ENCODE measurements around the gene GUCY1B1. TPM values are rescaled to one million over a fixed set of nuclear protein-coding genes. Genes with fewer than 3 reads are reported as not detected.

The GUCY1B1 gene
- total RNA-seq, 4 donors from 2014 or later: 44.2 to 101 (median 86.9) TPM

GRCh38 chr4:155773196-155773800 is 14.5 kb downstream of the GUCY1B1 start:
- Histone ChIP-seq H3K36me3 (peaks cover 0 to 11% of the 10 kb centered on the region in 2 donors), H3K4me1 (peaks cover 3 to 57% (median 6%) of the 10 kb centered on the region in 3 donors), H3K27me3 (no peaks in the 10 kb centered on the region), H3K27ac (peak overlapping the region; percentile 27 to 74 (median 40)), H3K4me3 (no peak overlapping the region), H3K9me3 (no peaks in the 10 kb centered on the region)
- ATAC-seq: no peak
- no peak for TF ChIP-seq POLR2A (IDR thresholded peaks at IDR 0.05)
- TF ChIP-seq POLR2AphosphoS5 (IDR thresholded peaks at IDR 0.05): peak; percentile 57
- no peak for TF ChIP-seq EP300 (IDR thresholded peaks at IDR 0.05)
- WGBS, 2 donors (ENCODE audit: low coverage in 1 of 2): 47 to 78% methylated on average over 2 to 4 of the region's 4 CpGs

GRCh38 chr4:155774033-155774432 is 15.2 kb downstream of the GUCY1B1 start:
- Histone ChIP-seq H3K4me1 (peaks cover 3 to 58% (median 13%) of the 10 kb centered on the region in 3 donors), H3K9me3 (no peaks in the 10 kb centered on the region), H3K27me3 (no peaks in the 10 kb centered on the region), H3K27ac (peak overlapping the region; percentile 1 to 74 (median 39)), H3K4me3 (no peak overlapping the region), H3K36me3 (peaks cover 0 to 11% of the 10 kb centered on the region in 2 donors)
- ATAC-seq: no peak
- WGBS, 2 donors (ENCODE audit: low coverage in 1 of 2): 44 to 57% methylated on average over 4 of the region's 4 CpGs
- TF ChIP-seq EP300 (IDR thresholded peaks at IDR 0.05) (no peak), CTCF (IDR thresholded peaks at IDR 0.05) (no peak), POLR2AphosphoS5 (IDR thresholded peaks at IDR 0.05) (no peak), POLR2A (IDR thresholded peaks at IDR 0.05) (no peak)

GRCh38 chr4:155777971-155778735 is 19.3 kb downstream of the GUCY1B1 start:
- WGBS, 2 donors (ENCODE audit: low coverage in 1 of 2): 16 to 19% methylated on average over 3 of the region's 3 CpGs
- Histone ChIP-seq H3K27ac (peak overlapping the region; percentile 39 to 74 (median 60)), H3K4me3 (no peak overlapping the region), H3K27me3 (no peaks in the 10 kb centered on the region), H3K4me1 (peaks cover 3 to 67% (median 17%) of the 10 kb centered on the region in 3 donors), H3K9me3 (no peaks in the 10 kb centered on the region), H3K36me3 (peaks cover 0 to 11% of the 10 kb centered on the region in 2 donors)
- ATAC-seq: peak; percentile 45
- no peak for TF ChIP-seq POLR2A (IDR thresholded peaks at IDR 0.05)
- peak; percentile 93 for TF ChIP-seq POLR2AphosphoS5 (IDR thresholded peaks at IDR 0.05)

GRCh38 chr4:155780775-155781174 is 22.0 kb downstream of the GUCY1B1 start:
- H3K4me1 ChIP-seq: peaks cover 3 to 68% (median 17%) of the 10 kb centered on the region in 3 donors
- whole genome bisulfite sequencing, 2 donors (ENCODE audit: low coverage in 1 of 2): 0 to 33% methylated on average over 1 of the region's 1 CpG
- H3K27me3 ChIP-seq: no peaks in the 10 kb centered on the region
- TF ChIP-seq POLR2A (IDR thresholded peaks at IDR 0.05) (no peak), POLR2AphosphoS5 (IDR thresholded peaks at IDR 0.05) (peak; percentile 52), CTCF (IDR thresholded peaks at IDR 0.05) (no peak)
- H3K27ac ChIP-seq: peak overlapping the region; percentile 15 to 74 (median 32)
- no peak overlapping the region for H3K4me3 ChIP-seq
- H3K9me3 ChIP-seq: no peaks in the 10 kb centered on the region
- peaks cover 0 to 2% of the 10 kb centered on the region in 2 donors for H3K36me3 ChIP-seq
- no peak for ATAC-seq

- Histone ChIP-seq H3K9me3 (no peaks in the 10 kb centered on the region), H3K27me3 (no peaks in the 10 kb centered on the region), H3K27ac (peak overlapping the region in 3 of 4 donors; percentile 7 to 74 (median 36)), H3K4me1 (peaks cover 3 to 69% (median 17%) of the 10 kb centered on the region in 3 donors), H3K4me3 (no peak overlapping the region), H3K36me3 (no peaks in the 10 kb centered on the region)
- 81 to 87% methylated on average over 4 of the region's 4 CpGs for WGBS, 2 donors (ENCODE audit: low coverage in 1 of 2)
- no peak for ATAC-seq
- TF ChIP-seq POLR2A (IDR thresholded peaks at IDR 0.05) (no peak), POLR2AphosphoS5 (IDR thresholded peaks at IDR 0.05) (no peak), EP300 (IDR thresholded peaks at IDR 0.05) (no peak), CTCF (IDR thresholded peaks at IDR 0.05) (no peak)
Measured at GRCh38 chr4:155781249-155781831, 22.5 kb downstream of the GUCY1B1 start.
